Measurements from ENCODE around the gene THSD7A. TPM values are rescaled to one million over a fixed set of nuclear protein-coding genes. Genes with fewer than 3 reads are reported as not detected.

THSD7A gene
- total and polyA plus RNA-seq, 2 of the 13 experiments (the other 11 are each of a cell fraction or from before 2014, with no cell fraction given), result 0.01 to 0.07 TPM

DNA sequence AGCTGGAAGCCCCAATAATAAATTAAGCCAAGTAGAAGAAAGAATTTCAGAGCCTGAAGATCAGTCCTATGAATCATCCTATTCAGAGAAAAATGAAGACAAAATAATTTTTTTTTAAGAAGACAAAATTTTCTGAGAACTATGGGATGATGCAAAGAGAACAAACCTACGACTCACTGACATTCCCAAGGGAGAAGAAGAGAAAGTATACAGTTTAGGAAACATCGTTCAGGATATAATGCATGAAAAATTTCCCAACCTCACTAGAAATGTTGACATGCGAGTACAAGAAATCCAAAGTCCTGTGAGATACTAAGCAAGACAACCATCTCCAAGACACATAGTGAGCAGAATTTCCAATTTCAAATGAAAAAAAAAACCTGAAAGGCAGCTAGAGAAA, 150.5 kb downstream of the THSD7A start:
- WGBS (ENCODE audit: low lambda C conversion rate), result 42% methylated on average over 3 of the region's 3 CpGs
- H3K4me3 ChIP-seq (replicated peaks in 1 of 3; ENCODE audit: insufficient read depth in 1 of 3, low read depth in 2 of 3, low read length in 3 of 3), result no peak overlapping the region
- no peak overlapping the region for H2AFZ ChIP-seq (ENCODE audit: low read length)
- in situ Hi-C loops (cut with HindIII; ENCODE audit: extremely low pct_ligation_motif_present, low pct_unique_long_range_greater_than_20kb) (no loop called here), intact Hi-C loops (cut with micrococcal nuclease; ENCODE audit: unreplicated experiment) (no loop called here)
- DNase-seq (ENCODE audit: low spot score) (no peak), ATAC-seq (no peak), FAIRE-seq (no peak)
- no peaks in the 10 kb centered on the region for H4K20me1 ChIP-seq (ENCODE audit: insufficient read depth, low read length)
- H3K4me2 ChIP-seq (ENCODE audit: low read depth, low read length), result no peak overlapping the region
- ChIA-PET POLR2A (no interaction called here), CTCF (ENCODE audit: low intra/inter-chr PET ratio, low total read pairs) (no interaction called here)
- H3K9ac ChIP-seq (ENCODE audit: insufficient read depth, low read depth, low read length), result no peak overlapping the region
- no peaks in the 10 kb centered on the region for H3K4me1 ChIP-seq (ENCODE audit: insufficient read depth, low read length)
- no TSS peak for BruUV-seq (replicated peaks)
- H3K9me3 ChIP-seq (ENCODE audit: low read length), result peaks cover 65% of the 10 kb centered on the region
- no peaks in the 10 kb centered on the region for H3K79me2 ChIP-seq (ENCODE audit: insufficient read depth, low read length)
- H3K27me3 ChIP-seq (ENCODE audit: control insufficient read depth in 1 of 2, insufficient read depth in 2 of 2, low read length in 2 of 2), result no peaks in the 10 kb centered on the region
- no peaks in the 10 kb centered on the region for H3K36me3 ChIP-seq (replicated peaks in 1 of 2; ENCODE audit: control insufficient read depth in 1 of 2, insufficient read depth in 2 of 2, low read length in 2 of 2)
- no peak overlapping the region for H3K27ac ChIP-seq (ENCODE audit: extremely low read length, insufficient read depth, low read length)
- TF ChIP-seq TOE1 (CRISPR knock-in tag; IDR thresholded peaks at IDR 0.05) (no peak), ZFP1 (CRISPR knock-in tag; IDR thresholded peaks at IDR 0.05) (no peak), CSRNP1 (CRISPR knock-in tag; IDR thresholded peaks at IDR 0.05) (no peak), MZF1 (CRISPR knock-in tag; IDR thresholded peaks at IDR 0.05; ENCODE audit: borderline replicate concordance) (no peak), ZMYM2 (CRISPR knock-in tag; IDR thresholded peaks at IDR 0.05) (no peak), TAF15 (IDR thresholded peaks at IDR 0.05; ENCODE audit: low read depth, low read length, poor library complexity, severe bottlenecking) (no peak), ZNF337 (CRISPR knock-in tag; IDR thresholded peaks at IDR 0.05; ENCODE audit: borderline replicate concordance, low read depth) (no peak), NFAT5 (CRISPR knock-in tag; IDR thresholded peaks at IDR 0.05) (no peak), JUND (CRISPR knock-in tag; IDR thresholded peaks at IDR 0.05) (no peak), MEIS2 (CRISPR knock-in tag; IDR thresholded peaks at IDR 0.05) (no peak), IKZF1 (IDR thresholded peaks at IDR 0.05) (no peak), ZSCAN22 (CRISPR knock-in tag; IDR thresholded peaks at IDR 0.05) (no peak), ZNF143 (CRISPR knock-in tag; IDR thresholded peaks at IDR 0.05) (no peak), SIN3A (IDR thresholded peaks at IDR 0.05; ENCODE audit: borderline replicate concordance, low read depth, low read length) (no peak), ZNF10 (CRISPR knock-in tag; IDR thresholded peaks at IDR 0.05; ENCODE audit: borderline replicate concordance, low read depth) (no peak), KLF9 (CRISPR knock-in tag; IDR thresholded peaks at IDR 0.05; ENCODE audit: low read depth) (no peak), NRL (CRISPR knock-in tag; IDR thresholded peaks at IDR 0.05; ENCODE audit: borderline replicate concordance) (no peak)
- TF ChIP-seq, protein P1, sequence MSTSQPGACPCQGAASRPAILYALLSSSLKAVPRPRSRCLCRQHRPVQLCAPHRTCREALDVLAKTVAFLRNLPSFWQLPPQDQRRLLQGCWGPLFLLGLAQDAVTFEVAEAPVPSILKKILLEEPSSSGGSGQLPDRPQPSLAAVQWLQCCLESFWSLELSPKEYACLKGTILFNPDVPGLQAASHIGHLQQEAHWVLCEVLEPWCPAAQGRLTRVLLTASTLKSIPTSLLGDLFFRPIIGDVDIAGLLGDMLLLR (CRISPR knock-in tag; IDR thresholded peaks at IDR 0.05), result no peak
- TF ChIP-seq, protein P2, sequence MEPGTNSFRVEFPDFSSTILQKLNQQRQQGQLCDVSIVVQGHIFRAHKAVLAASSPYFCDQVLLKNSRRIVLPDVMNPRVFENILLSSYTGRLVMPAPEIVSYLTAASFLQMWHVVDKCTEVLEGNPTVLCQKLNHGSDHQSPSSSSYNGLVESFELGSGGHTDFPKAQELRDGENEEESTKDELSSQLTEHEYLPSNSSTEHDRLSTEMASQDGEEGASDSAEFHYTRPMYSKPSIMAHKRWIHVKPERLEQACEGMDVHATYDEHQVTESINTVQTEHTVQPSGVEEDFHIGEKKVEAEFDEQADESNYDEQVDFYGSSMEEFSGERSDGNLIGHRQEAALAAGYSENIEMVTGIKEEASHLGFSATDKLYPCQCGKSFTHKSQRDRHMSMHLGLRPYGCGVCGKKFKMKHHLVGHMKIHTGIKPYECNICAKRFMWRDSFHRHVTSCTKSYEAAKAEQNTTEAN (CRISPR knock-in tag; conservative IDR thresholded peaks at IDR 0.05), result no peak
